HepG2 (cell line): ENCODE results near the gene TMEM154. TPM values are rescaled to one million over a fixed set of nuclear protein-coding genes. Genes with fewer than 3 reads are reported as not detected.

Source experiments
- ATAC-seq: fragments of 200-7000 bp; cut with Tn5 transposase; 3 replicates; pipeline ENCODE4 v1.9.1; 2020; ENCODE audit warnings: mild to moderate bottlenecking, moderate library complexity
- BruUV-seq: library from RNA; stranded (reverse); fragments of 400-500 nt; replicated peaks from 2 replicates; lab custom pipeline; 2021; lab: Mats Ljungman, UMichigan
- CTCF ChIA-PET: fragments of 300-600 bp; formaldehyde crosslinking; extraction: SDS; loops from one replicate; lab custom pipeline; 2021; ENCODE audit warnings: low total read pairs, inconsistent platforms, low intra/inter-chr PET ratio; lab: Yijun Ruan, JAX
- POLR2A ChIA-PET: fragments of 350-600 bp; sonication (Branson Sonifier 250); formaldehyde crosslinking; loops from one replicate; lab custom pipeline; 2020; ENCODE audit warnings: antibody characterized with exemption, inconsistent platforms; lab: Yijun Ruan, JAX
- DNase-seq: peaks from one replicate; pipeline ENCODE4 v3.0.0-alpha.2; 2015; ENCODE audit warnings: low spot score
- FAIRE-seq: peaks from 3 replicates; lab custom pipeline; 2011; peaks lifted over from hg19 to GRCh38; lab: Jason Lieb, UNC
- H2AFZ ChIP-seq: one replicate; pipeline ENCODE4 v1.6.1; 2011; ENCODE audit warnings: low read length, inconsistent platforms
- H3K27ac ChIP-seq: fragments of 300-600 bp; 3 replicates; pipeline ENCODE4 v1.8.0; 2011; ENCODE audit warnings: mixed run types, mild to moderate bottlenecking, mixed read lengths, low read length, inconsistent platforms; ENCODE audit not compliant: insufficient read depth; ENCODE audit errors: extremely low read length
- H3K27me3 ChIP-seq, 2 experiments: fragments of 200-600 bp in 1 of 2; 2 replicates in 1 of 2; 3 replicates in 1 of 2; pipeline versions ENCODE4 v1.6.0 to v1.8.0; 2011; ENCODE audit warnings: low read length in 2 of 2, mild to moderate bottlenecking in 2 of 2, moderate library complexity in 2 of 2, inconsistent platforms in 1 of 2; ENCODE audit not compliant: insufficient read depth in 2 of 2, control insufficient read depth in 1 of 2
- H3K36me3 ChIP-seq, 2 experiments: fragments of 200-600 bp in 1 of 2; replicated peaks in 1 of 2; 2 replicates in 1 of 2; 3 replicates in 1 of 2; pipeline versions ENCODE4 v1.5.1 to v1.8.0; 2011; ENCODE audit warnings: low read length in 2 of 2, inconsistent platforms in 1 of 2; ENCODE audit not compliant: insufficient read depth in 2 of 2, control insufficient read depth in 1 of 2
- H3K4me1 ChIP-seq: 2 replicates; pipeline ENCODE4 v1.5.1; 2012; ENCODE audit warnings: low read length, inconsistent platforms; ENCODE audit not compliant: insufficient read depth
- H3K4me2 ChIP-seq: 2 replicates; pipeline ENCODE4 v1.6.0; 2011; ENCODE audit warnings: low read depth, low read length, inconsistent platforms
- H3K4me3 ChIP-seq, 3 experiments: fragments of 200-600 bp in 1 of 3; sonication (generic), shearing (Covaris generic) in 1 of 3; replicated peaks in 1 of 3; 2 replicates each; pipeline ENCODE4 v1.5.1; 2011 to 2016; ENCODE audit warnings: low read length in 3 of 3, inconsistent platforms in 2 of 3, low read depth in 2 of 3, mild to moderate bottlenecking in 2 of 3, control low read depth in 1 of 3, mixed read lengths in 1 of 3; ENCODE audit not compliant: insufficient read depth in 1 of 3
- H3K79me2 ChIP-seq: one replicate; pipeline ENCODE4 v1.6.1; 2011; ENCODE audit warnings: low read length, inconsistent platforms; ENCODE audit not compliant: insufficient read depth
- H3K9ac ChIP-seq: 2 replicates; pipeline ENCODE4 v1.6.0; 2011; ENCODE audit warnings: mild to moderate bottlenecking, low read depth, low read length, inconsistent platforms; ENCODE audit not compliant: insufficient read depth
- H3K9me3 ChIP-seq: 2 replicates; pipeline ENCODE4 v1.5.1; 2012; ENCODE audit warnings: mild to moderate bottlenecking, low read length
- H4K20me1 ChIP-seq: 2 replicates; pipeline ENCODE4 v1.6.0; 2011; ENCODE audit warnings: inconsistent platforms, mild to moderate bottlenecking, low read length, moderate library complexity; ENCODE audit not compliant: insufficient read depth
- CHD4 ChIP-seq: fragments of 200-600 bp; sonication (generic); IDR thresholded peaks from 2 replicates; pipeline ENCODE4 v1.7.0; 2017; ENCODE audit warnings: mild to moderate bottlenecking, low read length, borderline replicate concordance
- ELF3 ChIP-seq: IDR thresholded peaks from 2 replicates; pipeline ENCODE4 v1.6.1; 2016; ENCODE audit warnings: missing genetic modification reagents, missing compliant biosample characterization
- EZH2 ChIP-seq: conservative IDR thresholded peaks from 2 replicates; pipeline ENCODE4 v1.6.1; 2012; ENCODE audit warnings: mild to moderate bottlenecking, low read depth, low read length, moderate library complexity
- FOXA1 ChIP-seq, 2 experiments: fragments of 450-650 bp in 1 of 2; sonication (generic) in 1 of 2; formaldehyde crosslinking in 1 of 2; IDR thresholded peaks; 2 replicates each; pipeline versions ENCODE4 v1.4.0 to v1.6.1; 2016 to 2020; ENCODE audit warnings: missing genetic modification reagents in 1 of 2
- GABPB1 ChIP-seq: IDR thresholded peaks from 2 replicates; pipeline ENCODE4 v1.6.1; 2016; ENCODE audit warnings: mild to moderate bottlenecking, missing genetic modification reagents, moderate library complexity, missing compliant biosample characterization
- HMGA1 ChIP-seq: sonication (generic); formaldehyde crosslinking; conservative IDR thresholded peaks from 2 replicates; pipeline ENCODE4 v1.4.0; 2020; ENCODE audit warnings: missing genetic modification reagents
- MEF2D ChIP-seq: sonication (generic); formaldehyde crosslinking; IDR thresholded peaks from 2 replicates; pipeline ENCODE4 v1.5.1; 2020; ENCODE audit warnings: mild to moderate bottlenecking, missing genetic modification reagents
- PPARG ChIP-seq: conservative IDR thresholded peaks from 2 replicates; pipeline ENCODE4 v1.6.1; 2016; ENCODE audit warnings: missing biosample characterization, missing genetic modification reagents
- RFXAP ChIP-seq: sonication (generic); formaldehyde crosslinking; IDR thresholded peaks from 2 replicates; pipeline ENCODE4 v1.4.0; 2020; ENCODE audit warnings: missing genetic modification reagents, borderline replicate concordance
- SMC3 ChIP-seq: IDR thresholded peaks from 2 replicates; pipeline ENCODE4 v1.6.1; 2011; ENCODE audit warnings: low read length, improper control_type of control experiment
- SSRP1 ChIP-seq: IDR thresholded peaks from 2 replicates; pipeline ENCODE4 v1.6.1; 2016; ENCODE audit warnings: control low read depth
- TOPORS ChIP-seq: sonication (generic); formaldehyde crosslinking; IDR thresholded peaks from 2 replicates; pipeline ENCODE4 v1.8.0; 2023; ENCODE audit warnings: mild to moderate bottlenecking, missing genetic modification reagents
- ZNF547 ChIP-seq: sonication (generic); formaldehyde crosslinking; IDR thresholded peaks from 2 replicates; pipeline ENCODE4 v1.5.1; 2020; ENCODE audit warnings: mild to moderate bottlenecking, missing genetic modification reagents
- ZNF773 ChIP-seq: sonication (generic); formaldehyde crosslinking; IDR thresholded peaks from 2 replicates; pipeline ENCODE4 v1.4.0; 2020; ENCODE audit warnings: missing genetic modification reagents, borderline replicate concordance
- WGBS: methylation state at CpG from one replicate; pipeline ENCODE4 v1.1.6; 2017; ENCODE audit warnings: low lambda C conversion rate; 5-methylcytosine and 5-hydroxymethylcytosine counted together
- in situ Hi-C: cut with HindIII; loops from 2 replicates; pipeline ENCODE4 v1.10.0; 2017; ENCODE audit warnings: low pct_unique_long_range_greater_than_20kb; ENCODE audit not compliant: extremely low pct_ligation_motif_present
- intact Hi-C: fragments of 100-400 bp; cut with micrococcal nuclease; formaldehyde crosslinking; loops from one replicate; pipeline ENCODE4 v1.10.0; 2022; ENCODE audit not compliant: unreplicated experiment
- polyA plus RNA-seq, 8 experiments: library from polyadenylated mRNA; depleted of rRNA in 3 of 8; stranded (reverse) in 7 of 8; unstranded in 1 of 8; fragments of >200 nt; fragmentation: Illumina TruSeq in 4 of 8; extraction: Trizol in 4 of 8; gene quantifications; 2 replicates each; pipeline versions ENCODE4 v1.2.1 to v1.2.3, GENCODE V29; 2011 to 2016; ENCODE audit warnings: low read depth in 4 of 8, missing spikeins in 1 of 8, mixed read lengths in 1 of 8; ENCODE audit not compliant: insufficient read depth in 1 of 8
- total RNA-seq, 5 experiments: library from RNA; depleted of rRNA; stranded (reverse); fragments of >200 nt; fragmentation: Illumina TruSeq; extraction: Trizol; gene quantifications; 2 replicates each; pipeline ENCODE4 v1.2.3, GENCODE V29; 2016; ENCODE audit warnings: low read depth in 1 of 5
- TF ChIP-seq, protein P1 (sequence below): sonication (generic); formaldehyde crosslinking; IDR thresholded peaks from 2 replicates; pipeline ENCODE4 v1.4.0; 2020; ENCODE audit warnings: missing genetic modification reagents
- TF ChIP-seq, protein P2 (sequence below): sonication (generic); formaldehyde crosslinking; IDR thresholded peaks from 2 replicates; pipeline ENCODE4 v1.8.1; 2023; ENCODE audit warnings: mild to moderate bottlenecking, missing genetic modification reagents, borderline replicate concordance
- TF ChIP-seq, protein P3 (sequence below): sonication (generic); formaldehyde crosslinking; IDR thresholded peaks from 2 replicates; pipeline ENCODE4 v1.5.1; 2020; ENCODE audit warnings: mild to moderate bottlenecking, missing genetic modification reagents, moderate library complexity
- TF ChIP-seq, protein P4 (sequence below): sonication (generic); formaldehyde crosslinking; IDR thresholded peaks from 2 replicates; pipeline ENCODE4 v1.4.0; 2020; ENCODE audit warnings: missing genetic modification reagents, borderline replicate concordance
- TF ChIP-seq, protein P5 (sequence below): IDR thresholded peaks from 2 replicates; pipeline ENCODE4 v1.6.1; 2016; ENCODE audit warnings: low read depth
- TF ChIP-seq, protein P6 (sequence below): IDR thresholded peaks from 2 replicates; pipeline ENCODE4 v1.6.1; 2016

TMEM154 gene
- total and polyA plus RNA-seq, 2 of the 13 experiments (the other 11 are each of a cell fraction or from before 2014, with no cell fraction given) = 0.03 TPM; not detected in 1

DNA sequence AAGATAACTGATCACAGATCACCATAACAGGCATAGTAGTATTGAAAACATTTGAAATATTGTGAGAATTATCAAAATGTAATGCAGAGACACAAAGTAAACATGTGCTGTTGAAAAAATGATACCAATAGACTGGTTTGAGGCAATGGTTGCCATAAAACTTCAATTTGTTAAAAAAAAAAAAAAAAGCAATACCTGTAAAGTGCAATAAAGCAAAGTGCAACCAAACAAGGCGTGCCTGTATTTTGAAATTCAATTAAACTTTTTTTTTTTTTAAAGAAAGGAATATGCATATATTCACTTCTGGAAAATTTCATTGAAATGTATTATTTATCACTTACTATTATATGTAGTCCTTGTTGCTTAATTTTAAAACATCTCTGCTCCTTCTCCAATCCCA is 27.7 kb downstream of the TMEM154 start:
- no peak for DNase-seq
- H3K4me1 ChIP-seq = peaks cover 10% of the 10 kb centered on the region
- H3K79me2 ChIP-seq = no peaks in the 10 kb centered on the region
- peaks cover 9% of the 10 kb centered on the region for H3K9me3 ChIP-seq
- no peak overlapping the region for H3K4me3 ChIP-seq
- intact Hi-C loops (no loop called here), in situ Hi-C loops (no loop called here)
- no peak overlapping the region for H3K9ac ChIP-seq
- H3K36me3 ChIP-seq = no peaks in the 10 kb centered on the region
- H3K27me3 ChIP-seq = no peaks in the 10 kb centered on the region
- WGBS = 7% methylated on average over 1 of the region's 1 CpG
- H3K27ac ChIP-seq = no peak overlapping the region
- CTCF ChIA-PET = no interaction called here
- BruUV-seq = no TSS peak
- POLR2A ChIA-PET = no interaction called here
- no peak for TF ChIP-seq ZNF547 (CRISPR knock-in tag)
- no peak for TF ChIP-seq SSRP1
- no peak for TF ChIP-seq ZNF773 (CRISPR knock-in tag)
- TF ChIP-seq FOXA1 (IDR thresholded peaks at IDR 0.05) = no peak
- TF ChIP-seq FOXA1 (CRISPR knock-in tag; IDR thresholded peaks at IDR 0.05) = no peak
- no peak for TF ChIP-seq SMC3
- no peak for TF ChIP-seq EZH2
- TF ChIP-seq, protein P1, sequence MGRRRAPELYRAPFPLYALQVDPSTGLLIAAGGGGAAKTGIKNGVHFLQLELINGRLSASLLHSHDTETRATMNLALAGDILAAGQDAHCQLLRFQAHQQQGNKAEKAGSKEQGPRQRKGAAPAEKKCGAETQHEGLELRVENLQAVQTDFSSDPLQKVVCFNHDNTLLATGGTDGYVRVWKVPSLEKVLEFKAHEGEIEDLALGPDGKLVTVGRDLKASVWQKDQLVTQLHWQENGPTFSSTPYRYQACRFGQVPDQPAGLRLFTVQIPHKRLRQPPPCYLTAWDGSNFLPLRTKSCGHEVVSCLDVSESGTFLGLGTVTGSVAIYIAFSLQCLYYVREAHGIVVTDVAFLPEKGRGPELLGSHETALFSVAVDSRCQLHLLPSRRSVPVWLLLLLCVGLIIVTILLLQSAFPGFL = no peak
- TF ChIP-seq, protein P2, sequence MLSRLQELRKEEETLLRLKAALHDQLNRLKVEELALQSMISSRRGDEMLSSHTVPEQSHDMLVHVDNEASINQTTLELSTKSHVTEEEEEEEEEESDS (CRISPR knock-in tag) = no peak
- TF ChIP-seq, protein P3, sequence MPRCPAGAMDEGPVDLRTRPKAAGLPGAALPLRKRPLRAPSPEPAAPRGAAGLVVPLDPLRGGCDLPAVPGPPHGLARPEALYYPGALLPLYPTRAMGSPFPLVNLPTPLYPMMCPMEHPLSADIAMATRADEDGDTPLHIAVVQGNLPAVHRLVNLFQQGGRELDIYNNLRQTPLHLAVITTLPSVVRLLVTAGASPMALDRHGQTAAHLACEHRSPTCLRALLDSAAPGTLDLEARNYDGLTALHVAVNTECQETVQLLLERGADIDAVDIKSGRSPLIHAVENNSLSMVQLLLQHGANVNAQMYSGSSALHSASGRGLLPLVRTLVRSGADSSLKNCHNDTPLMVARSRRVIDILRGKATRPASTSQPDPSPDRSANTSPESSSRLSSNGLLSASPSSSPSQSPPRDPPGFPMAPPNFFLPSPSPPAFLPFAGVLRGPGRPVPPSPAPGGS = no peak
- no peak for TF ChIP-seq CHD4
- TF ChIP-seq ELF3 = no peak
- TF ChIP-seq HMGA1 = no peak
- no peak for TF ChIP-seq RFXAP (CRISPR knock-in tag)
- no peak for TF ChIP-seq TOPORS (CRISPR knock-in tag)
- no peak for TF ChIP-seq PPARG (CRISPR knock-in tag)
- TF ChIP-seq, protein P4, sequence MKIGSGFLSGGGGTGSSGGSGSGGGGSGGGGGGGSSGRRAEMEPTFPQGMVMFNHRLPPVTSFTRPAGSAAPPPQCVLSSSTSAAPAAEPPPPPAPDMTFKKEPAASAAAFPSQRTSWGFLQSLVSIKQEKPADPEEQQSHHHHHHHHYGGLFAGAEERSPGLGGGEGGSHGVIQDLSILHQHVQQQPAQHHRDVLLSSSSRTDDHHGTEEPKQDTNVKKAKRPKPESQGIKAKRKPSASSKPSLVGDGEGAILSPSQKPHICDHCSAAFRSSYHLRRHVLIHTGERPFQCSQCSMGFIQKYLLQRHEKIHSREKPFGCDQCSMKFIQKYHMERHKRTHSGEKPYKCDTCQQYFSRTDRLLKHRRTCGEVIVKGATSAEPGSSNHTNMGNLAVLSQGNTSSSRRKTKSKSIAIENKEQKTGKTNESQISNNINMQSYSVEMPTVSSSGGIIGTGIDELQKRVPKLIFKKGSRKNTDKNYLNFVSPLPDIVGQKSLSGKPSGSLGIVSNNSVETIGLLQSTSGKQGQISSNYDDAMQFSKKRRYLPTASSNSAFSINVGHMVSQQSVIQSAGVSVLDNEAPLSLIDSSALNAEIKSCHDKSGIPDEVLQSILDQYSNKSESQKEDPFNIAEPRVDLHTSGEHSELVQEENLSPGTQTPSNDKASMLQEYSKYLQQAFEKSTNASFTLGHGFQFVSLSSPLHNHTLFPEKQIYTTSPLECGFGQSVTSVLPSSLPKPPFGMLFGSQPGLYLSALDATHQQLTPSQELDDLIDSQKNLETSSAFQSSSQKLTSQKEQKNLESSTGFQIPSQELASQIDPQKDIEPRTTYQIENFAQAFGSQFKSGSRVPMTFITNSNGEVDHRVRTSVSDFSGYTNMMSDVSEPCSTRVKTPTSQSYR (CRISPR knock-in tag) = no peak
- TF ChIP-seq, protein P5, sequence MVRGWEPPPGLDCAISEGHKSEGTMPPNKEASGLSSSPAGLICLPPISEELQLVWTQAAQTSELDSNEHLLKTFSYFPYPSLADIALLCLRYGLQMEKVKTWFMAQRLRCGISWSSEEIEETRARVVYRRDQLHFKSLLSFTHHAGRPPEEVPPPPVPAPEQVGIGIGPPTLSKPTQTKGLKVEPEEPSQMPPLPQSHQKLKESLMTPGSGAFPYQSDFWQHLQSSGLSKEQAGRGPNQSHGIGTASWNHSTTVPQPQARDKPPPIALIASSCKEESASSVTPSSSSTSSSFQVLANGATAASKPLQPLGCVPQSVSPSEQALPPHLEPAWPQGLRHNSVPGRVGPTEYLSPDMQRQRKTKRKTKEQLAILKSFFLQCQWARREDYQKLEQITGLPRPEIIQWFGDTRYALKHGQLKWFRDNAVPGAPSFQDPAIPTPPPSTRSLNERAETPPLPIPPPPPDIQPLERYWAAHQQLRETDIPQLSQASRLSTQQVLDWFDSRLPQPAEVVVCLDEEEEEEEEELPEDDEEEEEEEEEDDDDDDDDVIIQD (CRISPR knock-in tag) = no peak
- TF ChIP-seq, protein P6, sequence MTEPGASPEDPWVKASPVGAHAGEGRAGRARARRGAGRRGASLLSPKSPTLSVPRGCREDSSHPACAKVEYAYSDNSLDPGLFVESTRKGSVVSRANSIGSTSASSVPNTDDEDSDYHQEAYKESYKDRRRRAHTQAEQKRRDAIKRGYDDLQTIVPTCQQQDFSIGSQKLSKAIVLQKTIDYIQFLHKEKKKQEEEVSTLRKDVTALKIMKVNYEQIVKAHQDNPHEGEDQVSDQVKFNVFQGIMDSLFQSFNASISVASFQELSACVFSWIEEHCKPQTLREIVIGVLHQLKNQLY (CRISPR knock-in tag) = no peak
- TF ChIP-seq GABPB1 = no peak
- TF ChIP-seq MEF2D (CRISPR knock-in tag) = no peak
- no peak for ATAC-seq
- no peak overlapping the region for H3K4me2 ChIP-seq
- no peak for FAIRE-seq
- H4K20me1 ChIP-seq = no peaks in the 10 kb centered on the region
- no peak overlapping the region for H2AFZ ChIP-seq
